Measurements from ENCODE around the gene IQUB.
A peak's percentile ranks its signal among the peaks of the same experiment; 100 is the strongest.
"Not testable (repeated sequence)": the region's sequence is repeated elsewhere in the genome, so short reads cannot be mapped to it uniquely, and the experiment has no call there.

The IQUB gene

DNA sequence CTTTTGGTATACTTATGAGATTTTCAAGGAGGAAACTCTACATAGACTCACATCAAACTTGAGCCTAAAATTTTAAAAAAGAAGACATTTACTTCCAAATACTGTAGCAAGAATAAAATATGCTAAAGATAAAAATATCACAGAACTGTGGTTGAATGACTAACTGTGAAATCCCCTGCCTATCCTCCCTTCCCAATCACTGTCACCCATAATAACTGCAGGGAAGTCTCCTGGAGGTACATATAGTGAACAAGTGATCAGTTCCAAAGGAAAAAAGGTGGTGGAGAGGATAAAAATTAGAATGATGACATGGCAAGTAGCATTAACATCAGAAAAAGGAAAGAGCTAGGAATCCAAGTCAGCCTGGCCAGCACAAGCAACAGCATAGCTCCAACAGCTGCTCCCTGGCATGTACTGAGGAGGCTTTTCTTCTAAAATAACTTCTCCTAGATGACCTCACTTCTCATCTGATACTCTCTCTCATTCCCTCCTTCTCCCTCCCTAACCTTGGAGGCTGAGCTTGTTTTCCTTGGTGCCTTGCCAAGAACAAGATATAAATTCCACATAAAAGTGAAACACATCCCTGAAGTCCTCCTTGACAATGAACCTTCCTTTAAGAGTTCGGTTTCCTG is 124.0 kb downstream of the IQUB start:
- peak; percentile 70 for DNase-seq (ENCODE audit: low read depth)

DNA sequence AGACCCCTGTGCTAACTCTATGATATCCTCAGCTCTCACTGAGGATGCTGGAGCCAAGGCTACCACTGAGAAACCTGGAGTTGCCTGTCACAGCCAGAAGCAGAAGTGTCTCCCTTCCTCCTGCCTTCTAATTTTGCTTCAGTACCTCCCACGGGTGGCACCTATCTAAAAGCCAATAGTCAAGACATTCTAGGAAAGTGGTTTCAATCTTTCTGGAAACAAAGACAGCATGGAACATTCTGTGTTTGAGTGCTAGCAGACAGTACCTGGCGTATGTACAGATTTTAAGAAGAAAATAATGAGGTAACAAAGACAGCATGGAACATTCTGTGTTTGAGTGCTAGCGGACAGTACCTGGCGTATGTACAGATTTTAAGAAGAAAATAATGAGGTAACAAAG is 126.4 kb downstream of the IQUB start:
- DNase-seq (ENCODE audit: low read depth), result not testable (repeated sequence)

All from non-pigmented ciliary epithelial cell (primary cell).